Measurements from ENCODE around the gene PSMB9.

DNA sequence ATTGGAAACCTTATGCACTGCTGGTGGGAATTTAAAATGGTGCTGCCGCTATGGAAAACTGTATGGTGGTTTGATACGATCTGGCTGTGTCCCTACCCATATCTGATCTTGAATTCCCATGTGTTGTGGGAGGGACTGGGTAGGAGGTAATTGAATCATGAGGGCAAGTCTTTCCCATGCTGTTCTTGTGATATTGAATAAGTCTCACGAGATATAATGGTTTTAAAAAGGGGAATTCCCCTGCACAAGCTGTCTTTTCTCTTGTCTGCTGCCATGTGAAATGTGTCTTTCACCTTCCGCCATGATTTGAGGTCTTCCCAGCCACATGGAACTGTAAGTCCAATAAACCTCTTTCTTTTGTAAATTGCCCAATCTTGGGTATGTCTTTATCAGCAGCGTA lies 20.3 kb upstream of the PSMB9 start:
- no peak for TF ChIP-seq CHD2 (IDR thresholded peaks at IDR 0.05; ENCODE audit: low read depth, low read length)
- TF ChIP-seq ETS1 (conservative IDR thresholded peaks at IDR 0.05; ENCODE audit: control insufficient read depth, low read depth, low read length): no peak
- TF ChIP-seq AFF4 (CRISPR knock-in tag; IDR thresholded peaks at IDR 0.05): no peak
- TF ChIP-seq POLR2G (IDR thresholded peaks at IDR 0.05; ENCODE audit: low read depth, low read length): no peak
- TF ChIP-seq, protein P1, sequence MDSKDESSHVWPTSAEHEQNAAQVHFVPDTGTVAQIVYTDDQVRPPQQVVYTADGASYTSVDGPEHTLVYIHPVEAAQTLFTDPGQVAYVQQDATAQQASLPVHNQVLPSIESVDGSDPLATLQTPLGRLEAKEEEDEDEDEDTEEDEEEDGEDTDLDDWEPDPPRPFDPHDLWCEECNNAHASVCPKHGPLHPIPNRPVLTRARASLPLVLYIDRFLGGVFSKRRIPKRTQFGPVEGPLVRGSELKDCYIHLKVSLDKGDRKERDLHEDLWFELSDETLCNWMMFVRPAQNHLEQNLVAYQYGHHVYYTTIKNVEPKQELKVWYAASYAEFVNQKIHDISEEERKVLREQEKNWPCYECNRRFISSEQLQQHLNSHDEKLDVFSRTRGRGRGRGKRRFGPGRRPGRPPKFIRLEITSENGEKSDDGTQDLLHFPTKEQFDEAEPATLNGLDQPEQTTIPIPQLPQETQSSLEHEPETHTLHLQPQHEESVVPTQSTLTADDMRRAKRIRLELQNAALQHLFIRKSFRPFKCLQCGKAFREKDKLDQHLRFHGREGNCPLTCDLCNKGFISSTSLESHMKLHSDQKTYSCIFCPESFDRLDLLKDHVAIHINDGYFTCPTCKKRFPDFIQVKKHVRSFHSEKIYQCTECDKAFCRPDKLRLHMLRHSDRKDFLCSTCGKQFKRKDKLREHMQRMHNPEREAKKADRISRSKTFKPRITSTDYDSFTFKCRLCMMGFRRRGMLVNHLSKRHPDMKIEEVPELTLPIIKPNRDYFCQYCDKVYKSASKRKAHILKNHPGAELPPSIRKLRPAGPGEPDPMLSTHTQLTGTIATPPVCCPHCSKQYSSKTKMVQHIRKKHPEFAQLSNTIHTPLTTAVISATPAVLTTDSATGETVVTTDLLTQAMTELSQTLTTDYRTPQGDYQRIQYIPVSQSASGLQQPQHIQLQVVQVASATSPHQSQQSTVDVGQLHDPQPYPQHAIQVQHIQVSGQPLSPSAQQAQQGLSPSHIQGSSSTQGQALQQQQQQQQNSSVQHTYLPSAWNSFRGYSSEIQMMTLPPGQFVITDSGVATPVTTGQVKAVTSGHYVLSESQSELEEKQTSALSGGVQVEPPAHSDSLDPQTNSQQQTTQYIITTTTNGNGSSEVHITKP (IDR thresholded peaks at IDR 0.05; ENCODE audit: partially characterized antibody): no peak
- TF ChIP-seq ZBTB26 (CRISPR knock-in tag; IDR thresholded peaks at IDR 0.05): no peak
- no peak for TF ChIP-seq NFE2L1 (tag; IDR thresholded peaks at IDR 0.05; ENCODE audit: borderline replicate concordance, low read depth)
- no peak for TF ChIP-seq CTCF (IDR thresholded peaks at IDR 0.05 in 2 of 3, conservative IDR thresholded peaks at IDR 0.05 in 1 of 3; ENCODE audit: insufficient read depth in 2 of 3, low read depth in 1 of 3, low read length in 3 of 3)
- no peak for TF ChIP-seq CREM (IDR thresholded peaks at IDR 0.05; ENCODE audit: low read depth)

Measured in K562 (cell line).